COLO668 (cell line): Measurements from ENCODE around the gene PTPN4.
"Not testable (repeated sequence)": the region's sequence is repeated elsewhere in the genome, so short reads cannot be mapped to it uniquely, and the experiment has no call there.

ENCODE experiments used
- DNase-seq: peaks from one replicate; lab custom pipeline; 2025; ENCODE audit not compliant: unreplicated experiment; lab: John Stamatoyannopoulos, UW

PTPN4 gene

GRCh38 chr2:119804409-119804808, 44.7 kb downstream of the PTPN4 start:
- DNase-seq = not testable (repeated sequence)

- no peak for DNase-seq
Observed at GRCh38 chr2:119808516-119809147, 48.9 kb downstream of the PTPN4 start.

- DNase-seq = no peak
Observed at GRCh38 chr2:119809339-119810048, 49.8 kb downstream of the PTPN4 start.

- no peak for DNase-seq
Observed at GRCh38 chr2:119810049-119810630, 50.4 kb downstream of the PTPN4 start.

- no peak for DNase-seq
Observed at GRCh38 chr2:119814216-119814615, 54.5 kb downstream of the PTPN4 start.

- DNase-seq = no peak
Observed at GRCh38 chr2:119818792-119819191, 59.1 kb downstream of the PTPN4 start.

- DNase-seq = no peak
Observed at GRCh38 chr2:119819846-119820245, 60.1 kb downstream of the PTPN4 start.

GRCh38 chr2:119820275-119820674, 60.6 kb downstream of the PTPN4 start:
- DNase-seq = no peak

GRCh38 chr2:119821266-119821665, 61.5 kb downstream of the PTPN4 start:
- DNase-seq = no peak

- DNase-seq = no peak
Observed at GRCh38 chr2:119823734-119824334, 64.1 kb downstream of the PTPN4 start.

GRCh38 chr2:119826370-119826961, 66.7 kb downstream of the PTPN4 start:
- peak; percentile 15 for DNase-seq

GRCh38 chr2:119827866-119828507, 68.3 kb downstream of the PTPN4 start:
- DNase-seq = no peak

- no peak for DNase-seq
Observed at GRCh38 chr2:119836455-119837142, 76.9 kb downstream of the PTPN4 start.

- DNase-seq = no peak
Observed at GRCh38 chr2:119837350-119837749, 77.6 kb downstream of the PTPN4 start.

- peak; percentile 44 for DNase-seq
Observed at GRCh38 chr2:119837759-119838158, 78.0 kb downstream of the PTPN4 start.

GRCh38 chr2:119838179-119838578, 78.5 kb downstream of the PTPN4 start:
- DNase-seq = peak; percentile 71

- no peak for DNase-seq
Observed at GRCh38 chr2:119841550-119841949, 81.8 kb downstream of the PTPN4 start.

GRCh38 chr2:119846021-119846420, 86.3 kb downstream of the PTPN4 start:
- DNase-seq = no peak

- DNase-seq = no peak
Observed at GRCh38 chr2:119849838-119850565, 90.3 kb downstream of the PTPN4 start.

GRCh38 chr2:119852214-119852613, 92.5 kb downstream of the PTPN4 start:
- DNase-seq = no peak
